Measurements from ENCODE around the gene CHSY3.

- TF ChIP-seq POLR2A (IDR thresholded peaks at IDR 0.05), result no peak
- TF ChIP-seq CTCF (IDR thresholded peaks at IDR 0.05), result no peak
Observed at GRCh38 chr5:130110328-130110727, 206.1 kb downstream of the CHSY3 start.
